Common myeloid progenitor, CD34-positive (primary cell): ENCODE results near the gene STMND1.

Source experiments
- CTCF ChIA-PET: fragments of 350-600 bp; sonication (Branson Sonifier 250); formaldehyde crosslinking; loops from one replicate; lab custom pipeline; 2021; ENCODE audit warnings: antibody characterized with exemption; lab: Charles Lee
- POLR2A ChIA-PET: fragments of 350-600 bp; sonication (Branson Sonifier 250); formaldehyde crosslinking; loops from one replicate; lab custom pipeline; 2021; ENCODE audit warnings: antibody characterized with exemption; lab: Charles Lee
- DNase-seq, 3 donors: peaks; one replicate each; pipeline versions ENCODE4 v3.0.0 to v3.0.0-alpha.2; 2013
- H3K27ac ChIP-seq, 2 experiments: 1 replicate in 1 of 2; 2 replicates in 1 of 2; pipeline ENCODE4 v1.7.0; 2013; ENCODE audit warnings: inconsistent platforms in 2 of 2, low read length in 2 of 2, mild to moderate bottlenecking in 2 of 2, low read depth in 1 of 2, moderate library complexity in 1 of 2; ENCODE audit not compliant: severe bottlenecking in 2 of 2, insufficient read depth in 1 of 2, poor library complexity in 1 of 2
- H3K27me3 ChIP-seq, 5 experiments: replicated peaks in 2 of 5; 1 replicate in 3 of 5; 2 replicates in 2 of 5; pipeline versions ENCODE4 v1.6.1 to v1.7.0; 2013; ENCODE audit warnings: low read length in 4 of 5, mild to moderate bottlenecking in 2 of 5, moderate library complexity in 2 of 5, inconsistent platforms in 1 of 5; ENCODE audit not compliant: insufficient read depth in 5 of 5, control insufficient read depth in 4 of 5
- H3K36me3 ChIP-seq, 4 experiments: 1 replicate in 2 of 4; 2 replicates in 2 of 4; pipeline versions ENCODE4 v1.6.1 to v1.7.0; 2013; ENCODE audit warnings: low read length in 3 of 4, control low read depth in 1 of 4, mild to moderate bottlenecking in 1 of 4; ENCODE audit not compliant: control insufficient read depth in 4 of 4, insufficient read depth in 4 of 4
- H3K4me1 ChIP-seq, 4 experiments: 1 replicate in 3 of 4; 2 replicates in 1 of 4; pipeline versions ENCODE4 v1.6.1 to v1.7.1; 2013; ENCODE audit warnings: low read length in 3 of 4, mild to moderate bottlenecking in 3 of 4, control low read depth in 1 of 4, inconsistent platforms in 1 of 4, moderate library complexity in 1 of 4; ENCODE audit not compliant: control insufficient read depth in 4 of 4, insufficient read depth in 4 of 4; ENCODE audit errors: control extremely low read depth in 1 of 4
- H3K4me3 ChIP-seq, 7 experiments: 1 replicate in 4 of 7; 2 replicates in 3 of 7; pipeline versions ENCODE4 v1.5.1 to v1.7.0; 2013; ENCODE audit warnings: mild to moderate bottlenecking in 7 of 7, low read length in 6 of 7, moderate library complexity in 6 of 7, inconsistent platforms in 2 of 7, low read depth in 2 of 7, control low read depth in 1 of 7; ENCODE audit not compliant: insufficient read depth in 4 of 7, control insufficient read depth in 1 of 7; ENCODE audit errors: extremely low read depth in 1 of 7
- H3K9me3 ChIP-seq, 5 experiments: 1 replicate in 4 of 5; 2 replicates in 1 of 5; pipeline versions ENCODE4 v1.6.1 to v1.7.1; 2013; ENCODE audit warnings: low read length in 4 of 5, mild to moderate bottlenecking in 2 of 5, inconsistent platforms in 1 of 5, low read depth in 1 of 5, moderate library complexity in 1 of 5; ENCODE audit not compliant: control insufficient read depth in 4 of 5, insufficient read depth in 2 of 5; ENCODE audit errors: control extremely low read depth in 1 of 5
- WGBS: methylation state at CpG from one replicate; pipeline ENCODE4 v1.1.5; 2013; ENCODE audit not compliant: insufficient coverage; 5-methylcytosine and 5-hydroxymethylcytosine counted together

The STMND1 gene

GRCh38 chr6:17169711-17170110 lies 67.9 kb downstream of the STMND1 start:
- Histone ChIP-seq H3K4me3 (no peak overlapping the region), H3K27ac (no peak overlapping the region), H3K4me1 (no peaks in the 10 kb centered on the region), H3K9me3 (no peaks in the 10 kb centered on the region), H3K27me3 (no peaks in the 10 kb centered on the region), H3K36me3 (no peaks in the 10 kb centered on the region)
- CTCF ChIA-PET: interaction anchor here (0.6 to 2.1 kb wide), 2 partner anchors 13 to 329 kb away, joined by 3 to 6 read pairs; no protein-coding TSS in a partner anchor
- no peak for DNase-seq
- POLR2A ChIA-PET: no interaction called here
- WGBS: 98% methylated on average over 4 of the region's 6 CpGs

GRCh38 chr6:17172836-17173470 lies 71.1 kb downstream of the STMND1 start:
- H3K4me3 ChIP-seq: no peak overlapping the region
- no peak for DNase-seq
- H3K27me3 ChIP-seq: no peaks in the 10 kb centered on the region
- H3K27ac ChIP-seq: no peak overlapping the region
- ChIA-PET POLR2A (no interaction called here), CTCF (no interaction called here)
- H3K9me3 ChIP-seq: peaks cover 0 to 7% (median 0%) of the 10 kb centered on the region in 5 experiments
- no peaks in the 10 kb centered on the region for H3K4me1 ChIP-seq
- no peaks in the 10 kb centered on the region for H3K36me3 ChIP-seq
- WGBS: 75% methylated on average over 4 of the region's 4 CpGs

GRCh38 chr6:17178326-17178725 lies 76.5 kb downstream of the STMND1 start:
- DNase-seq: no peak
- Histone ChIP-seq H3K9me3 (peaks cover 0 to 13% (median 1%) of the 10 kb centered on the region in 5 experiments), H3K4me1 (peaks cover 0 to 5% (median 0%) of the 10 kb centered on the region in 4 experiments), H3K27me3 (no peaks in the 10 kb centered on the region), H3K27ac (no peak overlapping the region), H3K36me3 (no peaks in the 10 kb centered on the region), H3K4me3 (no peak overlapping the region)
- 100% methylated on average over 1 of the region's 2 CpGs for WGBS
- ChIA-PET POLR2A (no interaction called here), CTCF (no interaction called here)

GRCh38 chr6:17178754-17179529 lies 77.1 kb downstream of the STMND1 start:
- 100% methylated on average over 1 of the region's 1 CpG for WGBS
- H3K9me3 ChIP-seq: peaks cover 0 to 13% (median 1%) of the 10 kb centered on the region in 5 experiments
- peak in 1 of 3 donors; percentile 36 for DNase-seq
- no peaks in the 10 kb centered on the region for H3K36me3 ChIP-seq
- ChIA-PET POLR2A (no interaction called here), CTCF (no interaction called here)
- no peak overlapping the region for H3K27ac ChIP-seq
- no peaks in the 10 kb centered on the region for H3K27me3 ChIP-seq
- H3K4me1 ChIP-seq: peaks cover 0 to 6% (median 0%) of the 10 kb centered on the region in 4 experiments
- no peak overlapping the region for H3K4me3 ChIP-seq

- CTCF ChIA-PET: no interaction called here
- H3K27me3 ChIP-seq: no peaks in the 10 kb centered on the region
- H3K4me1 ChIP-seq: peaks cover 0 to 6% (median 0%) of the 10 kb centered on the region in 4 experiments
- WGBS: 97% methylated on average over 4 of the region's 5 CpGs
- H3K27ac ChIP-seq: no peak overlapping the region
- POLR2A ChIA-PET: no interaction called here
- no peaks in the 10 kb centered on the region for H3K36me3 ChIP-seq
- H3K4me3 ChIP-seq: no peak overlapping the region
- DNase-seq: no peak
- peaks cover 0 to 13% (median 1%) of the 10 kb centered on the region in 5 experiments for H3K9me3 ChIP-seq
Observed at GRCh38 chr6:17179530-17180073, 77.8 kb downstream of the STMND1 start.
